Neuronal stem cell (in vitro differentiated cells): ENCODE measurements around the gene GGT6.
A peak's percentile ranks its signal among the peaks of the same experiment; 100 is the strongest.

Experiments used
- DNase-seq: peaks from one replicate; pipeline ENCODE4 v3.0.0-alpha.2; 2013; ENCODE audit warnings: low spot score
- H2AFZ ChIP-seq: one replicate; pipeline ENCODE4 v1.6.1; 2013; ENCODE audit warnings: mild to moderate bottlenecking, low read length, inconsistent platforms
- H2AK5ac ChIP-seq: 2 replicates; pipeline ENCODE4 v1.6.1; 2013; ENCODE audit warnings: low read depth, mild to moderate bottlenecking, inconsistent platforms, low read length, moderate library complexity, mixed read lengths
- H2BK120ac ChIP-seq: 2 replicates; pipeline ENCODE4 v1.6.1; 2013; ENCODE audit warnings: low read depth, mild to moderate bottlenecking, inconsistent platforms, low read length, moderate library complexity, mixed read lengths
- H2BK12ac ChIP-seq: one replicate; pipeline ENCODE4 v1.6.1; 2013; ENCODE audit warnings: low read length, inconsistent platforms
- H2BK15ac ChIP-seq: 2 replicates; pipeline ENCODE4 v1.6.1; 2013; ENCODE audit warnings: mild to moderate bottlenecking, low read length, inconsistent platforms, mixed read lengths
- H2BK5ac ChIP-seq: one replicate; pipeline ENCODE4 v1.6.1; 2013; ENCODE audit warnings: inconsistent platforms, mild to moderate bottlenecking, low read length, moderate library complexity
- H3K14ac ChIP-seq: one replicate; pipeline ENCODE4 v1.6.1; 2013; ENCODE audit warnings: low read length, inconsistent platforms
- H3K18ac ChIP-seq: 2 replicates; pipeline ENCODE4 v1.6.1; 2013; ENCODE audit warnings: low read length, inconsistent platforms
- H3K23ac ChIP-seq: 2 replicates; pipeline ENCODE4 v1.6.1; 2013; ENCODE audit warnings: low read depth, mild to moderate bottlenecking, mixed read lengths, low read length, inconsistent platforms; ENCODE audit not compliant: poor library complexity
- H3K27ac ChIP-seq: replicated peaks from 3 replicates; pipeline ENCODE4 v1.5.1; 2013; ENCODE audit warnings: low read length, inconsistent platforms
- H3K27me3 ChIP-seq, 3 experiments: 2 replicates each; pipeline ENCODE4 v1.6.1; 2013; ENCODE audit warnings: low read length in 3 of 3, mild to moderate bottlenecking in 2 of 3, inconsistent platforms in 1 of 3, low read depth in 1 of 3, mixed read lengths in 1 of 3, moderate library complexity in 1 of 3; ENCODE audit not compliant: control insufficient read depth in 3 of 3, insufficient read depth in 3 of 3
- H3K36me3 ChIP-seq, 2 donors: replicated peaks in 1 of 2; 2 replicates each; pipeline ENCODE4 v1.6.1; 2013; ENCODE audit warnings: low read length in 2 of 2; ENCODE audit not compliant: control insufficient read depth in 2 of 2, insufficient read depth in 2 of 2
- H3K4ac ChIP-seq: 2 replicates; pipeline ENCODE4 v1.6.1; 2013; ENCODE audit warnings: inconsistent platforms, mild to moderate bottlenecking, low read length, moderate library complexity
- H3K4me1 ChIP-seq, 2 donors: 1 replicate in 1 of 2; 2 replicates in 1 of 2; pipeline ENCODE4 v1.6.1; 2013; ENCODE audit warnings: low read length in 2 of 2, low read depth in 1 of 2; ENCODE audit not compliant: control insufficient read depth in 2 of 2, insufficient read depth in 1 of 2
- H3K4me2 ChIP-seq: one replicate; pipeline ENCODE4 v1.6.1; 2013; ENCODE audit warnings: mild to moderate bottlenecking, low read length, inconsistent platforms; ENCODE audit not compliant: insufficient read depth, poor library complexity, severe bottlenecking
- H3K4me3 ChIP-seq, 2 donors: 2 replicates each; pipeline ENCODE4 v1.5.1; 2013; ENCODE audit warnings: low read length in 2 of 2, mild to moderate bottlenecking in 2 of 2, inconsistent platforms in 1 of 2, moderate library complexity in 1 of 2
- H3K79me1 ChIP-seq: one replicate; pipeline ENCODE4 v1.6.1; 2013; ENCODE audit warnings: low read depth, mild to moderate bottlenecking, inconsistent platforms, low read length, moderate library complexity
- H3K9ac ChIP-seq: one replicate; pipeline ENCODE4 v1.6.1; 2013; ENCODE audit warnings: mild to moderate bottlenecking, low read depth, low read length, inconsistent platforms; ENCODE audit not compliant: poor library complexity
- H3K9me3 ChIP-seq, 2 donors: replicated peaks in 1 of 2; 2 replicates each; pipeline versions ENCODE3 to v1.6.1; 2013; ENCODE audit warnings: low read length in 2 of 2, mild to moderate bottlenecking in 2 of 2, inconsistent platforms in 1 of 2, low read depth in 1 of 2, mixed read lengths in 1 of 2, moderate library complexity in 1 of 2; ENCODE audit not compliant: control insufficient read depth in 2 of 2, insufficient read depth in 1 of 2
- H4K8ac ChIP-seq: one replicate; pipeline ENCODE4 v1.6.1; 2013; ENCODE audit warnings: low read depth, mild to moderate bottlenecking, inconsistent platforms, low read length, moderate library complexity
- H4K91ac ChIP-seq: one replicate; pipeline ENCODE4 v1.6.1; 2013; ENCODE audit warnings: low read length, low read depth, mild to moderate bottlenecking, inconsistent platforms; ENCODE audit not compliant: poor library complexity
- WGBS, 2 donors: extraction: QIAGEN DNeasy Blood & Tissue Kit; methylation state at CpG; one replicate each; pipeline ENCODE4 v1.1.7; 2013; ENCODE audit warnings: missing lambda C conversion rate in 2 of 2, mixed read lengths in 1 of 2; ENCODE audit not compliant: insufficient read length in 2 of 2, insufficient replicate concordance in 1 of 2; ENCODE audit errors: extremely low coverage in 2 of 2; 5-methylcytosine and 5-hydroxymethylcytosine counted together

The GGT6 gene

DNA sequence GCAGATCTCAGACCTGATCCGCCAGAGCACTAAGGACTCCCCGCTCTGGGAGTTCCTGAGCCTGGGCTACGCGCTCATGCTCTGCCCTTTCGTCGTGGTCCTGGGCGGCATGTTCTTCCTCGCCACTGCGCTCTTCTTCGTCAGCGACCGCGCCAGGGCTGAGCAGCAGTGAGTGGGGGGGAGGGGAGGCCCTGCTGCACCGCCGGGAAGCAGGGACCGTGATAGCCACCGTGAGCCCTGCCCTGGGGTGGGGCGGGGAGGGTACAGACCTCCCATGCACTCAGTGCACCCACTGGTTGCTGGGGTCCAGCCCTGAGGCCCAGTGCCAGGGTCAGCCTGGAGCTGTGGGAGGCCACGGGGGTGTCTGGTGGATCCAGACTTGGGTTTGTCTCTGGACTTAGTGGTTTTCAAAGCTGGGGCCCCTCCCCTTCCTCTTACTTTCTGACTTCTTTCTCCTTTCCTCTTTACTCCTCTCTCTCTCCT is 24.1 kb downstream of the GGT6 start:
- H3K27ac ChIP-seq = no peak overlapping the region
- peaks cover 0 to 3% (median 0%) of the 10 kb centered on the region in 3 experiments for H3K27me3 ChIP-seq
- no peak overlapping the region for H2BK120ac ChIP-seq
- peak overlapping the region; percentile 95 for H3K23ac ChIP-seq
- peak overlapping the region; percentile 30 for H3K9ac ChIP-seq
- WGBS, 2 donors = no CpG with 5 or more reads among the region's 19 CpGs
- no peak overlapping the region for H3K4me3 ChIP-seq
- no peak overlapping the region for H4K8ac ChIP-seq
- peaks cover 15 to 36% of the 10 kb centered on the region in 2 donors for H3K36me3 ChIP-seq
- H3K18ac ChIP-seq = peak overlapping the region; percentile 96
- peak overlapping the region; percentile 95 for H2AK5ac ChIP-seq
- peak overlapping the region; percentile 66 for H3K4ac ChIP-seq
- H3K9me3 ChIP-seq = no peaks in the 10 kb centered on the region
- peak overlapping the region; percentile 52 for H3K4me2 ChIP-seq
- no peak for DNase-seq
- H3K79me1 ChIP-seq = peaks cover 11% of the 10 kb centered on the region
- peak overlapping the region; percentile 92 for H2BK15ac ChIP-seq
- H2BK5ac ChIP-seq = peak overlapping the region; percentile 53
- H3K4me1 ChIP-seq = peaks cover 10 to 20% of the 10 kb centered on the region in 2 donors
- peak overlapping the region; percentile 84 for H2BK12ac ChIP-seq
- peak overlapping the region; percentile 89 for H3K14ac ChIP-seq
- H4K91ac ChIP-seq = peak overlapping the region; percentile 89
- H2AFZ ChIP-seq = no peak overlapping the region

DNA sequence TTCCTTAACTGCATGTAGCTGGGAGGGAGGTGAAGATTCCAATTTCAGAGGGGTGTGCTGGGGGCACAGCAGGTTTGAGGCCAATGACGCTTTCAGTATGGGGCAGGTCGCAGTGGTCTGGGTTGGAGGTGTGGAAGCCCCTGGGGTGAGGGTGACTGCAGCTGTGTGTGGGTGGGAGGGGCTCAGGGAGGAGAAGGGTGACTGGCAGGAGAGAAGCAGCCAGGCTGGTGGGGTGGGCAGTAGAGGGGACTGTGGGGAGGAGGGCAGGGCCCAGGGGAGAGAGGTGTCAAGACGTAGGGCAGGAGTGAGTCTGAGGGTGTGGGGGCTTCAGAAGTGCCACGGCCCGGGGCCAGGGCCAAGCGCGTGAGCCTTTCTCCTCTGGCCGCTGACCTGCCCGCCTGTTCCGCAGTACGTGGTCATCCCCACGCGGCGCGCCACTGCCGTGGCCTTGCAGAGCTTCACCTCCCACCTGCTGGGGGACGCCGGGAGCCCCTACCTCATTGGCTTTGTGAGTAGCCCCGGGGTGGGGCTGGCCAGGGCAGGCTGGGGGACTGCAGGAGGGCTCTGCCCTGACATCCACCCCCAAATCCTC is 24.6 kb downstream of the GGT6 start:
- H3K18ac ChIP-seq = peak overlapping the region; percentile 96
- H4K91ac ChIP-seq = no peak overlapping the region
- no CpG with 5 or more reads among the region's 19 CpGs for WGBS, 2 donors
- peaks cover 0 to 3% (median 0%) of the 10 kb centered on the region in 3 experiments for H3K27me3 ChIP-seq
- H3K23ac ChIP-seq = peak overlapping the region; percentile 95
- H4K8ac ChIP-seq = no peak overlapping the region
- H3K9me3 ChIP-seq = no peaks in the 10 kb centered on the region
- H3K9ac ChIP-seq = no peak overlapping the region
- peaks cover 11% of the 10 kb centered on the region for H3K79me1 ChIP-seq
- H3K36me3 ChIP-seq = peaks cover 15 to 31% of the 10 kb centered on the region in 2 donors
- DNase-seq = no peak
- H3K4ac ChIP-seq = no peak overlapping the region
- peak overlapping the region; percentile 78 for H2BK5ac ChIP-seq
- peaks cover 10 to 20% of the 10 kb centered on the region in 2 donors for H3K4me1 ChIP-seq
- no peak overlapping the region for H3K27ac ChIP-seq
- no peak overlapping the region for H2AFZ ChIP-seq
- peak overlapping the region; percentile 95 for H2AK5ac ChIP-seq
- peak overlapping the region; percentile 100 for H2BK15ac ChIP-seq
- peak overlapping the region; percentile 52 for H3K4me2 ChIP-seq
- H2BK120ac ChIP-seq = no peak overlapping the region
- no peak overlapping the region for H3K14ac ChIP-seq
- no peak overlapping the region for H3K4me3 ChIP-seq
- no peak overlapping the region for H2BK12ac ChIP-seq

DNA sequence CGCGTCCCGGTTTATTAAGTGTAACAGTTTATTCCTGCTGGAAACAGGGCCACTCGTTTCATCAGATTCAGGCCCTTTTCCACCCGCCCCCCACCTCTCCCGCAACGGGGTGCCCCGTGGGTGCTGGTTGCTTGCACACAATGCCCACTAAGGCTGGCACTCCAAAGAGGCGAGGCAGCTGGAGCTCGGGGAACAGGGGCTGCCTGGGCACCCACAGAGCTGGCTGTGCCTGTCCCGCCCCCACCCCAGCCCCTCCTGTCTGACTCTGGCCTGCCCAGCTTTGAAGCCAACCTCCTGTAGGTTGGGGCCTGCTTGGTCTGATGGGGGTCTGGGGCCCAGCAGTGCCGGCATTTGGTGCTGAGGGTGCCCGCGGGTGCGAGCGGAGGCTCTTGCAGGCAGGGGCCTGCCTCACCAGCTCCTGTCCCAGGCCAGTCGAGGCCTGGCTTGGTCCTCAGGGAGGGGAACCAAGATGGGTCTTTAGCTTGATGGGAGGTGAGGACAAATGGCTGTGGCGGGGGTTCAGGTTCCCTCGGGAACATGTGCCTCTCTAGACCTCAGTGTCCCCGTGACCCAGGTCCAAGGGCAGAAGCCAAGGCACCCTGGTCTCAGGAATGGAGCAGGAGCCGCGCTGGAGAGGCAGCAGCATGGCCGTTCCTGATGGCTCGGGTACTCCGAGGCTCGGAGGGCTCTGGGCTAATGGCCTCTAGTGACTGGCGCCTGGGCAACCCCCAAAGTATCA is 25.3 kb downstream of the GGT6 start:
- H3K27ac ChIP-seq = no peak overlapping the region
- H2BK120ac ChIP-seq = peak overlapping the region; percentile 61
- H4K91ac ChIP-seq = no peak overlapping the region
- H3K23ac ChIP-seq = no peak overlapping the region
- H3K36me3 ChIP-seq = peaks cover 13 to 25% of the 10 kb centered on the region in 2 donors
- H3K4me2 ChIP-seq = no peak overlapping the region
- no peaks in the 10 kb centered on the region for H3K9me3 ChIP-seq
- H2BK5ac ChIP-seq = peak overlapping the region; percentile 78
- H3K79me1 ChIP-seq = peaks cover 10% of the 10 kb centered on the region
- H2AFZ ChIP-seq = no peak overlapping the region
- no peak overlapping the region for H4K8ac ChIP-seq
- H3K9ac ChIP-seq = peak overlapping the region; percentile 21
- DNase-seq = no peak
- H2AK5ac ChIP-seq = peak overlapping the region; percentile 95
- no peak overlapping the region for H3K4ac ChIP-seq
- peak overlapping the region; percentile 94 for H3K18ac ChIP-seq
- H3K4me1 ChIP-seq = peaks cover 10 to 20% of the 10 kb centered on the region in 2 donors
- peak overlapping the region; percentile 82 for H3K14ac ChIP-seq
- H3K4me3 ChIP-seq = no peak overlapping the region
- peak overlapping the region; percentile 100 for H2BK15ac ChIP-seq
- WGBS, 2 donors = no CpG with 5 or more reads among the region's 27 CpGs
- H2BK12ac ChIP-seq = peak overlapping the region; percentile 75
- peaks cover 0 to 3% (median 0%) of the 10 kb centered on the region in 3 experiments for H3K27me3 ChIP-seq

DNA sequence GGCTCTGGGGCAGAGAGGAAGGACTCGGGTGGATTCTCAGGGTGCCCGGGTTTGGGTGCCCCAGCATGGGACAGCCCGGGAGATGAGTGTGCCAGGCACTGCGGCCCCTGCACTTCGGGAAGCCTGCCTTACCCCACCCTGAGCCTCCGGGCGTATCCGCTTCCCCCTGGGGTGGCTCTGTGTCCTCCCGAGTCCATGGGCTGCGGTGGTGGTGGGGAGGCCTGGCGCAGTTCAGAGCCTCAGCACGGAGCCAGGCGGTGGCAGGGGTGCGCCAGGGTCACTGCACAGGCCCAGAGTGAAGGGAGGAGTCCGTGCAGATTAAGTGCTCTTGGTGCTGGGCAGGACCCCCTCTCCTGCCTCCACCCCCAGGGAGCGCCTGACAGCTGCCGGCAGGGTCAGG is 25.9 kb downstream of the GGT6 start:
- no peak overlapping the region for H3K9ac ChIP-seq
- peak overlapping the region; percentile 94 for H3K18ac ChIP-seq
- H3K4me2 ChIP-seq = no peak overlapping the region
- peak overlapping the region; percentile 100 for H2BK15ac ChIP-seq
- H3K4ac ChIP-seq = no peak overlapping the region
- peaks cover 10 to 20% of the 10 kb centered on the region in 2 donors for H3K36me3 ChIP-seq
- H2BK12ac ChIP-seq = peak overlapping the region; percentile 4
- H2BK120ac ChIP-seq = peak overlapping the region; percentile 61
- WGBS, 2 donors = no CpG with 5 or more reads among the region's 17 CpGs
- H3K14ac ChIP-seq = peak overlapping the region; percentile 82
- no peaks in the 10 kb centered on the region for H3K9me3 ChIP-seq
- peaks cover 9% of the 10 kb centered on the region for H3K79me1 ChIP-seq
- peak overlapping the region; percentile 43 for H3K23ac ChIP-seq
- peaks cover 10 to 20% of the 10 kb centered on the region in 2 donors for H3K4me1 ChIP-seq
- no peak for DNase-seq
- H2AK5ac ChIP-seq = peak overlapping the region; percentile 95
- no peak overlapping the region for H3K27ac ChIP-seq
- no peak overlapping the region for H2BK5ac ChIP-seq
- no peak overlapping the region for H4K8ac ChIP-seq
- H3K27me3 ChIP-seq = peaks cover 0 to 3% (median 0%) of the 10 kb centered on the region in 3 experiments
- H3K4me3 ChIP-seq = no peak overlapping the region
- no peak overlapping the region for H4K91ac ChIP-seq
- H2AFZ ChIP-seq = peak overlapping the region; percentile 68
